ENCODE data around the gene GPRASP1.

Gene GPRASP1

DNA sequence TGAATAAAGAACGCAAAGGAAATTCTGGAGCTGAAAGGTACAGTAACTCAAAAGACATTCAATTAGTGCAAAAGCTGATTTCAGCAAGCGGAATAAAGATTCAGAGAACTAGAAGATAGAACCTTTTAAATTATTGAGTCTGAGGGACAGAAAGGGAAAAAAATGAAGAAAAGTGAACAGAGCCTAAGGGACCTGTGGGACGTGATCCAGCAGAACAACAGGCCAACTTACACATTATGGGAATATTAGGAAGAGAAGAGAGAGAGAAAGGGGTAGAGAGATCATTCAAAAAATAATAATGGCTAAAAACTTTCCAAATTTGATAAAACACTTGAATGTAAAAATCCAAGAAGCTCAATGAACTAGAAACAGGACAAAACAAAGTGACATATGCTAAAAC, 43.5 kb downstream of the GPRASP1 start:
- no peaks in the 10 kb centered on the region for H3K27me3 ChIP-seq (replicated peaks; ENCODE audit: control insufficient read depth, insufficient read depth, low read length)
- H3K4me3 ChIP-seq (replicated peaks; ENCODE audit: low read depth, low read length), result no peak overlapping the region
- H3K36me3 ChIP-seq (ENCODE audit: control insufficient read depth, insufficient read depth, low read length), result no peaks in the 10 kb centered on the region
- TF ChIP-seq, protein P1, sequence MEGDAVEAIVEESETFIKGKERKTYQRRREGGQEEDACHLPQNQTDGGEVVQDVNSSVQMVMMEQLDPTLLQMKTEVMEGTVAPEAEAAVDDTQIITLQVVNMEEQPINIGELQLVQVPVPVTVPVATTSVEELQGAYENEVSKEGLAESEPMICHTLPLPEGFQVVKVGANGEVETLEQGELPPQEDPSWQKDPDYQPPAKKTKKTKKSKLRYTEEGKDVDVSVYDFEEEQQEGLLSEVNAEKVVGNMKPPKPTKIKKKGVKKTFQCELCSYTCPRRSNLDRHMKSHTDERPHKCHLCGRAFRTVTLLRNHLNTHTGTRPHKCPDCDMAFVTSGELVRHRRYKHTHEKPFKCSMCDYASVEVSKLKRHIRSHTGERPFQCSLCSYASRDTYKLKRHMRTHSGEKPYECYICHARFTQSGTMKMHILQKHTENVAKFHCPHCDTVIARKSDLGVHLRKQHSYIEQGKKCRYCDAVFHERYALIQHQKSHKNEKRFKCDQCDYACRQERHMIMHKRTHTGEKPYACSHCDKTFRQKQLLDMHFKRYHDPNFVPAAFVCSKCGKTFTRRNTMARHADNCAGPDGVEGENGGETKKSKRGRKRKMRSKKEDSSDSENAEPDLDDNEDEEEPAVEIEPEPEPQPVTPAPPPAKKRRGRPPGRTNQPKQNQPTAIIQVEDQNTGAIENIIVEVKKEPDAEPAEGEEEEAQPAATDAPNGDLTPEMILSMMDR (IDR thresholded peaks at IDR 0.05; ENCODE audit: insufficient read depth, low read length, poor library complexity, severe bottlenecking), result no peak
- DNase-seq (ENCODE audit: extremely low read depth, insufficient read length), result no peak

DNA sequence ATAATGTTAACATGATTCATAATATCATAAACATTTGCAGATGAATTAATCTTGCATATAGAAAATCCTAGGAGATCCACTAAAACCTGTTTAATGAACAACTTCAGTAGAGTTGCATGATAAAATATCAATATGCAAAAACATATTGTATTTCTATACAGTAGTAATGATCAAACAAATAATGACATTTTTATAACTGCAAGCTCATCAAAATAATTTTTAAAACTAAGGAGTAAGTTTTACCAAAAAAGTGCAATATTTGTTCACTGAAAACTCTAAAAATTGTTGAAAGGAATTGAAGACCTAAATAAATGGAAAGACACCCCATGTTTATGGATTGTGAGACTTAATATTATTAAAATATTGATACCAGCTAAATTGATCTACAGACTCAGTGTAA, 45.0 kb downstream of the GPRASP1 start:
- Histone ChIP-seq H3K27me3 (replicated peaks; ENCODE audit: control insufficient read depth, insufficient read depth, low read length) (no peaks in the 10 kb centered on the region), H3K36me3 (ENCODE audit: control insufficient read depth, insufficient read depth, low read length) (no peaks in the 10 kb centered on the region), H3K4me3 (replicated peaks; ENCODE audit: low read depth, low read length) (no peak overlapping the region)
- TF ChIP-seq, protein P1 (IDR thresholded peaks at IDR 0.05; ENCODE audit: insufficient read depth, low read length, poor library complexity, severe bottlenecking), result no peak
- DNase-seq (ENCODE audit: extremely low read depth, insufficient read length), result no peak

DNA sequence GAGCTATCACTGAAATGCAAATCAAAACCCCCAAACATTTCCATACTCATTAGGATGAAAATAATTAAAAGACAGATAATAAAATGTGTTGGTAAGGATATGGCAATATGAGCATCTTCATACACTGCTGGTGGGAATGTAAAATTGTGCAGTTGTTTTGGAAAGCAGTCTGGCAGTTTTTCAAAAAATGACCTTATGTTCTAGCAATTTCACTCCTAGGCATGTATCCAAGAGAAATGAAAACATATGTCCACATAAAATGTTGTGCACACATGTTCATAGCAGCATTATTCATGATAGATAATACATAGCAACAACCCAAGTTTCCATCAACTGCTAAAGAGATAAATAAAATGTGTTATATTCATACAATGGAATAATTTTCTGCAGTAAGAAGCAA, 46.2 kb downstream of the GPRASP1 start:
- TF ChIP-seq, protein P1 (IDR thresholded peaks at IDR 0.05; ENCODE audit: insufficient read depth, low read length, poor library complexity, severe bottlenecking), result no peak
- Histone ChIP-seq H3K27me3 (replicated peaks; ENCODE audit: control insufficient read depth, insufficient read depth, low read length) (no peaks in the 10 kb centered on the region), H3K36me3 (ENCODE audit: control insufficient read depth, insufficient read depth, low read length) (no peaks in the 10 kb centered on the region), H3K4me3 (replicated peaks; ENCODE audit: low read depth, low read length) (no peak overlapping the region)
- DNase-seq (ENCODE audit: extremely low read depth, insufficient read length), result no peak
